ENCODE data around the gene SIRT2. TPM values are rescaled to one million over a fixed set of nuclear protein-coding genes. Genes with fewer than 3 reads are reported as not detected.
"Not testable (repeated sequence)": the region's sequence is repeated elsewhere in the genome, so short reads cannot be mapped to it uniquely, and the experiment has no call there.

SIRT2 gene
- total and polyA plus RNA-seq, 2 of the 8 experiments (the other 6 are each of a cell fraction or from before 2014, with no cell fraction given): 6.5 to 10.0 TPM

DNA sequence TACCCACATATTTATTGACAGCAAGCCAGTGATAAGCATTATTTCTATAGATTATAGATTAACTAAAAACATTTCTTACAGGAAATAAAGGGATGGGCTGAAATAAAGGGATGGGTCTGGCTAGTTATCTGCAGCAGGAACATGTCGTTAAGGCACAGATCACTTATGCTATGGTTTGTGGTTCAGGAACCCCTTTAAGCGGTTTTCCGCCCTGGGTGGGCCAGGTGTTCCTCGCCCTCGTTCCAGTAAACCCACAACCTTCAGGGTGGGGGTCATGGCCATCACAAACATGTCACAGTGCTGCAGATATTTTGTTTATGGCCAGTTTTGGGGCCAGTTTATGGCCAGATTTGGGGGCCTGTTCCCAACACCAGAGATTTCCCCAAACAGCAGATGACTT lies 42.0 kb upstream of the SIRT2 start:
- not testable (repeated sequence) for H3K36me3 ChIP-seq (ENCODE audit: control insufficient read depth in 2 of 4, insufficient read depth in 4 of 4, low read length in 3 of 4); H3K4ac ChIP-seq (replicated peaks; ENCODE audit: insufficient read length, low read depth, low read length); H2BK12ac ChIP-seq (ENCODE audit: low read depth, low read length); H3K9ac ChIP-seq (replicated peaks in 1 of 4; ENCODE audit: extremely low read depth in 1 of 4, low read depth in 3 of 4, low read length in 3 of 4); FAIRE-seq; H3K23me2 ChIP-seq (ENCODE audit: low read depth, low read length); H2BK5ac ChIP-seq (ENCODE audit: low read depth, low read length); H3K23ac ChIP-seq (ENCODE audit: insufficient read length); H2AFZ ChIP-seq (ENCODE audit: low read length); H2BK120ac ChIP-seq (replicated peaks; ENCODE audit: low read depth, low read length); H3K4me2 ChIP-seq (ENCODE audit: insufficient read depth in 1 of 2, low read depth in 2 of 2, low read length in 2 of 2); H3K56ac ChIP-seq (replicated peaks; ENCODE audit: insufficient read length, low read depth, low read length); DNase-seq (ENCODE audit: low read depth in 1 of 2, low spot score in 2 of 2); H4K5ac ChIP-seq (ENCODE audit: insufficient read length, low read depth, low read length); H4K91ac ChIP-seq (replicated peaks; ENCODE audit: insufficient read length, low read length); H2BK15ac ChIP-seq (ENCODE audit: low read length); H4K20me1 ChIP-seq (replicated peaks in 1 of 2; ENCODE audit: control insufficient read depth in 1 of 2, insufficient read depth in 2 of 2, low read length in 2 of 2); H3K18ac ChIP-seq (ENCODE audit: extremely low read depth, low read length); H2BK20ac ChIP-seq (ENCODE audit: low read length); H3K4me1 ChIP-seq (replicated peaks in 1 of 4; ENCODE audit: control insufficient read depth in 3 of 4, insufficient read depth in 4 of 4, low read length in 3 of 4); H2AK5ac ChIP-seq (ENCODE audit: low read depth, low read length); H3K4me3 ChIP-seq (ENCODE audit: extremely low read depth in 1 of 4, insufficient read depth in 2 of 4, low read depth in 3 of 4, low read length in 4 of 4); H4K8ac ChIP-seq (ENCODE audit: extremely low read depth, insufficient read depth, low read length); H3K14ac ChIP-seq (ENCODE audit: insufficient read length); H3K27ac ChIP-seq (ENCODE audit: low read depth, low read length); H3K79me2 ChIP-seq (ENCODE audit: control insufficient read depth in 1 of 2, insufficient read depth in 2 of 2, low read length in 2 of 2); H3K9me3 ChIP-seq (ENCODE audit: insufficient read depth in 2 of 2, low read depth in 1 of 2, low read length in 1 of 2); H3K79me1 ChIP-seq (ENCODE audit: low read depth, low read length); H3K27me3 ChIP-seq (replicated peaks in 1 of 4; ENCODE audit: control insufficient read depth in 3 of 4, extremely low read depth in 1 of 4, insufficient read depth in 3 of 4, low read length in 3 of 4)
- ChIA-PET CTCF (ENCODE audit: partially characterized antibody) (interaction anchor here (1.8 to 14.5 kb wide), 2 partner anchors 8 to 20 kb away, joined by 4 to 120 read pairs; partner anchors contain the start of genes MRPS12 and SARS2), POLR2A (ENCODE audit: partially characterized antibody) (interaction anchor here (0.9 to 1.8 kb wide), 2 partner anchors 9 to 11 kb away, joined by 3 to 14 read pairs; partner anchors contain the start of genes MRPS12 and SARS2)
- WGBS, 2 experiments (ENCODE audit: extremely low coverage in 1 of 2, insufficient coverage in 1 of 2, insufficient read length in 1 of 2, insufficient replicate concordance in 2 of 2, low coverage in 1 of 2, low lambda C conversion rate in 2 of 2, missing lambda C conversion rate in 1 of 2): 86% methylated on average over 5 of the region's 5 CpGs; no CpG with 5 or more reads in 1 of the 2 experiments

All from H1 (cell line).